HepG2 (cell line): ENCODE measurements around the gene BCL2A1. TPM values are rescaled to one million over a fixed set of nuclear protein-coding genes. Genes with fewer than 3 reads are reported as not detected.

ENCODE experiments used
- ATAC-seq: fragments of 200-7000 bp; cut with Tn5 transposase; 3 replicates; pipeline ENCODE4 v1.9.1; 2020; ENCODE audit warnings: mild to moderate bottlenecking, moderate library complexity
- BruUV-seq: library from RNA; stranded (reverse); fragments of 400-500 nt; replicated peaks from 2 replicates; lab custom pipeline; 2021; lab: Mats Ljungman, UMichigan
- CTCF ChIA-PET: fragments of 300-600 bp; formaldehyde crosslinking; extraction: SDS; loops from one replicate; lab custom pipeline; 2021; ENCODE audit warnings: low total read pairs, inconsistent platforms, low intra/inter-chr PET ratio; lab: Yijun Ruan, JAX
- POLR2A ChIA-PET: fragments of 350-600 bp; sonication (Branson Sonifier 250); formaldehyde crosslinking; loops from one replicate; lab custom pipeline; 2020; ENCODE audit warnings: antibody characterized with exemption, inconsistent platforms; lab: Yijun Ruan, JAX
- DNase-seq: peaks from one replicate; pipeline ENCODE4 v3.0.0-alpha.2; 2015; ENCODE audit warnings: low spot score
- FAIRE-seq: peaks from 3 replicates; lab custom pipeline; 2011; peaks lifted over from hg19 to GRCh38; lab: Jason Lieb, UNC
- H2AFZ ChIP-seq: one replicate; pipeline ENCODE4 v1.6.1; 2011; ENCODE audit warnings: low read length, inconsistent platforms
- H3K27ac ChIP-seq: fragments of 300-600 bp; 3 replicates; pipeline ENCODE4 v1.8.0; 2011; ENCODE audit warnings: mixed run types, mild to moderate bottlenecking, mixed read lengths, low read length, inconsistent platforms; ENCODE audit not compliant: insufficient read depth; ENCODE audit errors: extremely low read length
- H3K27me3 ChIP-seq, 2 experiments: fragments of 200-600 bp in 1 of 2; 2 replicates in 1 of 2; 3 replicates in 1 of 2; pipeline versions ENCODE4 v1.6.0 to v1.8.0; 2011; ENCODE audit warnings: low read length in 2 of 2, mild to moderate bottlenecking in 2 of 2, moderate library complexity in 2 of 2, inconsistent platforms in 1 of 2; ENCODE audit not compliant: insufficient read depth in 2 of 2, control insufficient read depth in 1 of 2
- H3K36me3 ChIP-seq, 2 experiments: fragments of 200-600 bp in 1 of 2; replicated peaks in 1 of 2; 2 replicates in 1 of 2; 3 replicates in 1 of 2; pipeline versions ENCODE4 v1.5.1 to v1.8.0; 2011; ENCODE audit warnings: low read length in 2 of 2, inconsistent platforms in 1 of 2; ENCODE audit not compliant: insufficient read depth in 2 of 2, control insufficient read depth in 1 of 2
- H3K4me1 ChIP-seq: 2 replicates; pipeline ENCODE4 v1.5.1; 2012; ENCODE audit warnings: low read length, inconsistent platforms; ENCODE audit not compliant: insufficient read depth
- H3K4me2 ChIP-seq: 2 replicates; pipeline ENCODE4 v1.6.0; 2011; ENCODE audit warnings: low read depth, low read length, inconsistent platforms
- H3K4me3 ChIP-seq, 3 experiments: fragments of 200-600 bp in 1 of 3; sonication (generic), shearing (Covaris generic) in 1 of 3; replicated peaks in 1 of 3; 2 replicates each; pipeline ENCODE4 v1.5.1; 2011 to 2016; ENCODE audit warnings: low read length in 3 of 3, inconsistent platforms in 2 of 3, low read depth in 2 of 3, mild to moderate bottlenecking in 2 of 3, control low read depth in 1 of 3, mixed read lengths in 1 of 3; ENCODE audit not compliant: insufficient read depth in 1 of 3
- H3K79me2 ChIP-seq: one replicate; pipeline ENCODE4 v1.6.1; 2011; ENCODE audit warnings: low read length, inconsistent platforms; ENCODE audit not compliant: insufficient read depth
- H3K9ac ChIP-seq: 2 replicates; pipeline ENCODE4 v1.6.0; 2011; ENCODE audit warnings: mild to moderate bottlenecking, low read depth, low read length, inconsistent platforms; ENCODE audit not compliant: insufficient read depth
- H3K9me3 ChIP-seq: 2 replicates; pipeline ENCODE4 v1.5.1; 2012; ENCODE audit warnings: mild to moderate bottlenecking, low read length
- H4K20me1 ChIP-seq: 2 replicates; pipeline ENCODE4 v1.6.0; 2011; ENCODE audit warnings: inconsistent platforms, mild to moderate bottlenecking, low read length, moderate library complexity; ENCODE audit not compliant: insufficient read depth
- GABPA ChIP-seq, 2 experiments: IDR thresholded peaks; 2 replicates each; pipeline ENCODE4 v1.6.1; 2011 to 2016; ENCODE audit warnings: low read depth in 2 of 2, low read length in 1 of 2, missing biosample characterization in 1 of 2, missing genetic modification characterization in 1 of 2
- PHF5A ChIP-seq: IDR thresholded peaks from one replicate; pipeline ENCODE4 v1.6.1; 2018; ENCODE audit warnings: low read depth, missing genetic modification reagents; ENCODE audit not compliant: unreplicated experiment
- RNF2 ChIP-seq: fragments of 450-650 bp; conservative IDR thresholded peaks from 2 replicates; pipeline ENCODE4 v1.6.1; 2016; ENCODE audit warnings: low read depth
- SNAPC2 ChIP-seq: sonication (generic); formaldehyde crosslinking; IDR thresholded peaks from 2 replicates; pipeline ENCODE4 v1.8.1; 2022; ENCODE audit warnings: mild to moderate bottlenecking, missing genetic modification reagents
- TBX3 ChIP-seq: fragments of 450-650 bp; IDR thresholded peaks from 2 replicates; pipeline ENCODE4 v1.6.1; 2017; ENCODE audit warnings: antibody characterized with exemption, mild to moderate bottlenecking, inconsistent platforms, borderline replicate concordance
- ZKSCAN5 ChIP-seq: sonication (generic); formaldehyde crosslinking; IDR thresholded peaks from 2 replicates; pipeline ENCODE4 v1.5.1; 2020; ENCODE audit warnings: mild to moderate bottlenecking, missing genetic modification reagents
- ZNF274 ChIP-seq: sonication (generic); formaldehyde crosslinking; IDR thresholded peaks from 2 replicates; pipeline ENCODE4 v1.5.1; 2020; ENCODE audit warnings: mild to moderate bottlenecking, missing genetic modification reagents
- ZNF337 ChIP-seq: sonication (generic); formaldehyde crosslinking; IDR thresholded peaks from 2 replicates; pipeline ENCODE4 v1.5.1; 2020; ENCODE audit warnings: missing genetic modification reagents, low read depth, mild to moderate bottlenecking, borderline replicate concordance
- WGBS: methylation state at CpG from one replicate; pipeline ENCODE4 v1.1.6; 2017; ENCODE audit warnings: low lambda C conversion rate; 5-methylcytosine and 5-hydroxymethylcytosine counted together
- in situ Hi-C: cut with HindIII; loops from 2 replicates; pipeline ENCODE4 v1.10.0; 2017; ENCODE audit warnings: low pct_unique_long_range_greater_than_20kb; ENCODE audit not compliant: extremely low pct_ligation_motif_present
- intact Hi-C: fragments of 100-400 bp; cut with micrococcal nuclease; formaldehyde crosslinking; loops from one replicate; pipeline ENCODE4 v1.10.0; 2022; ENCODE audit not compliant: unreplicated experiment
- polyA plus RNA-seq, 8 experiments: library from polyadenylated mRNA; depleted of rRNA in 3 of 8; stranded (reverse) in 7 of 8; unstranded in 1 of 8; fragments of >200 nt; fragmentation: Illumina TruSeq in 4 of 8; extraction: Trizol in 4 of 8; gene quantifications; 2 replicates each; pipeline versions ENCODE4 v1.2.1 to v1.2.3, GENCODE V29; 2011 to 2016; ENCODE audit warnings: low read depth in 4 of 8, missing spikeins in 1 of 8, mixed read lengths in 1 of 8; ENCODE audit not compliant: insufficient read depth in 1 of 8
- total RNA-seq, 5 experiments: library from RNA; depleted of rRNA; stranded (reverse); fragments of >200 nt; fragmentation: Illumina TruSeq; extraction: Trizol; gene quantifications; 2 replicates each; pipeline ENCODE4 v1.2.3, GENCODE V29; 2016; ENCODE audit warnings: low read depth in 1 of 5
- TF ChIP-seq, protein P1 (sequence below): sonication (generic); formaldehyde crosslinking; IDR thresholded peaks from 2 replicates; pipeline ENCODE4 v1.8.1; 2023; ENCODE audit warnings: mild to moderate bottlenecking, missing genetic modification reagents, borderline replicate concordance
- TF ChIP-seq, protein P2 (sequence below): sonication (generic); formaldehyde crosslinking; IDR thresholded peaks from 2 replicates; pipeline ENCODE4 v1.4.0; 2020; ENCODE audit warnings: missing genetic modification reagents, borderline replicate concordance
- TF ChIP-seq, protein P3 (sequence below): fragments of 450-650 bp; IDR thresholded peaks from 2 replicates; pipeline ENCODE4 v1.6.1; 2017; ENCODE audit warnings: mild to moderate bottlenecking
- TF ChIP-seq, protein P4 (sequence below): sonication (generic); formaldehyde crosslinking; IDR thresholded peaks from 2 replicates; pipeline ENCODE4 v1.5.0; 2020; ENCODE audit warnings: missing genetic modification reagents

The BCL2A1 gene
- total and polyA plus RNA-seq, 2 of the 13 experiments (the other 11 are each of a cell fraction or from before 2014, with no cell fraction given) = 0.08 to 0.31 TPM

DNA sequence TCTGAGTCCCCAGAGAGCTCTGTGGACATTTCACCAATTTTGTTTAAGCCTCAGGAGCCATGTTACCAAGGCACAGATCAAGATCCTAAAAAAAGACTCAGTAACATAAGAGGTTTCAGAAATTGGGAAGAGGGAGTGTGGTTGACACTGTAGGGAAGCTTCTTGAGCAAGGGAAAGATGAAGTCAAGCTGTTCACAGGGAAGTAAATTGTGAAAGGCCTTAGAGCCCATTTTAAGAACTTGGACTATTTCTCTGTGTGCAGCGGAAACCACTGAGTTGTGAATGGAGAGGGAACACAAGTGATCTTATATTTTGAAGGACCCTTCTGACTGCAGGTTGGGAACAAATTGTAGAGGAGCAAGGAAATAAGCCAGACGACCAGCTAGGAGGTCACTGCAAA, 18.7 kb downstream of the BCL2A1 start:
- 52% methylated on average over 2 of the region's 2 CpGs for WGBS

More for the DNA sequence above, 18.7 kb downstream of the BCL2A1 start:
- DNase-seq = no peak
- Histone ChIP-seq H3K27me3 (no peaks in the 10 kb centered on the region), H3K36me3 (no peaks in the 10 kb centered on the region), H2AFZ (no peak overlapping the region), H3K4me3 (no peak overlapping the region), H3K79me2 (no peaks in the 10 kb centered on the region), H3K27ac (no peak overlapping the region), H3K4me2 (no peak overlapping the region), H3K9ac (no peak overlapping the region), H3K9me3 (no peaks in the 10 kb centered on the region), H3K4me1 (peaks cover 43% of the 10 kb centered on the region), H4K20me1 (no peaks in the 10 kb centered on the region)
- BruUV-seq = no TSS peak
- FAIRE-seq = no peak
- ChIA-PET CTCF (no interaction called here), POLR2A (interaction anchor here (0.9 kb wide), 1 partner anchor 28 kb away, joined by 3 read pairs; no protein-coding TSS in a partner anchor)
- in situ Hi-C loops (no loop called here), intact Hi-C loops (no loop called here)
- no peak for ATAC-seq
- TF ChIP-seq TBX3 (no peak), RNF2 (no peak), ZNF274 (no peak), ZKSCAN5 (CRISPR knock-in tag) (no peak), SNAPC2 (CRISPR knock-in tag) (no peak), GABPA (IDR thresholded peaks at IDR 0.05; ENCODE audit: low read depth, low read length) (no peak), GABPA (CRISPR knock-in tag; IDR thresholded peaks at IDR 0.05; ENCODE audit: low read depth) (no peak), PHF5A (CRISPR knock-in tag) (no peak), ZNF337 (CRISPR knock-in tag) (no peak)
- TF ChIP-seq, protein P1, sequence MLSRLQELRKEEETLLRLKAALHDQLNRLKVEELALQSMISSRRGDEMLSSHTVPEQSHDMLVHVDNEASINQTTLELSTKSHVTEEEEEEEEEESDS (CRISPR knock-in tag) = no peak
- TF ChIP-seq, protein P2, sequence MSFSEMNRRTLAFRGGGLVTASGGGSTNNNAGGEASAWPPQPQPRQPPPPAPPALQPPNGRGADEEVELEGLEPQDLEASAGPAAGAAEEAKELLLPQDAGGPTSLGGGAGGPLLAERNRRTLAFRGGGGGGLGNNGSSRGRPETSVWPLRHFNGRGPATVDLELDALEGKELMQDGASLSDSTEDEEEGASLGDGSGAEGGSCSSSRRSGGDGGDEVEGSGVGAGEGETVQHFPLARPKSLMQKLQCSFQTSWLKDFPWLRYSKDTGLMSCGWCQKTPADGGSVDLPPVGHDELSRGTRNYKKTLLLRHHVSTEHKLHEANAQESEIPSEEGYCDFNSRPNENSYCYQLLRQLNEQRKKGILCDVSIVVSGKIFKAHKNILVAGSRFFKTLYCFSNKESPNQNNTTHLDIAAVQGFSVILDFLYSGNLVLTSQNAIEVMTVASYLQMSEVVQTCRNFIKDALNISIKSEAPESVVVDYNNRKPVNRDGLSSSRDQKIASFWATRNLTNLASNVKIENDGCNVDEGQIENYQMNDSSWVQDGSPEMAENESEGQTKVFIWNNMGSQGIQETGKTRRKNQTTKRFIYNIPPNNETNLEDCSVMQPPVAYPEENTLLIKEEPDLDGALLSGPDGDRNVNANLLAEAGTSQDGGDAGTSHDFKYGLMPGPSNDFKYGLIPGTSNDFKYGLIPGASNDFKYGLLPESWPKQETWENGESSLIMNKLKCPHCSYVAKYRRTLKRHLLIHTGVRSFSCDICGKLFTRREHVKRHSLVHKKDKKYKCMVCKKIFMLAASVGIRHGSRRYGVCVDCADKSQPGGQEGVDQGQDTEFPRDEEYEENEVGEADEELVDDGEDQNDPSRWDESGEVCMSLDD = no peak
- TF ChIP-seq, protein P3, sequence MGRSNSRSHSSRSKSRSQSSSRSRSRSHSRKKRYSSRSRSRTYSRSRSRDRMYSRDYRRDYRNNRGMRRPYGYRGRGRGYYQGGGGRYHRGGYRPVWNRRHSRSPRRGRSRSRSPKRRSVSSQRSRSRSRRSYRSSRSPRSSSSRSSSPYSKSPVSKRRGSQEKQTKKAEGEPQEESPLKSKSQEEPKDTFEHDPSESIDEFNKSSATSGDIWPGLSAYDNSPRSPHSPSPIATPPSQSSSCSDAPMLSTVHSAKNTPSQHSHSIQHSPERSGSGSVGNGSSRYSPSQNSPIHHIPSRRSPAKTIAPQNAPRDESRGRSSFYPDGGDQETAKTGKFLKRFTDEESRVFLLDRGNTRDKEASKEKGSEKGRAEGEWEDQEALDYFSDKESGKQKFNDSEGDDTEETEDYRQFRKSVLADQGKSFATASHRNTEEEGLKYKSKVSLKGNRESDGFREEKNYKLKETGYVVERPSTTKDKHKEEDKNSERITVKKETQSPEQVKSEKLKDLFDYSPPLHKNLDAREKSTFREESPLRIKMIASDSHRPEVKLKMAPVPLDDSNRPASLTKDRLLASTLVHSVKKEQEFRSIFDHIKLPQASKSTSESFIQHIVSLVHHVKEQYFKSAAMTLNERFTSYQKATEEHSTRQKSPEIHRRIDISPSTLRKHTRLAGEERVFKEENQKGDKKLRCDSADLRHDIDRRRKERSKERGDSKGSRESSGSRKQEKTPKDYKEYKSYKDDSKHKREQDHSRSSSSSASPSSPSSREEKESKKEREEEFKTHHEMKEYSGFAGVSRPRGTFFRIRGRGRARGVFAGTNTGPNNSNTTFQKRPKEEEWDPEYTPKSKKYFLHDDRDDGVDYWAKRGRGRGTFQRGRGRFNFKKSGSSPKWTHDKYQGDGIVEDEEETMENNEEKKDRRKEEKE = no peak
- TF ChIP-seq, protein P4, sequence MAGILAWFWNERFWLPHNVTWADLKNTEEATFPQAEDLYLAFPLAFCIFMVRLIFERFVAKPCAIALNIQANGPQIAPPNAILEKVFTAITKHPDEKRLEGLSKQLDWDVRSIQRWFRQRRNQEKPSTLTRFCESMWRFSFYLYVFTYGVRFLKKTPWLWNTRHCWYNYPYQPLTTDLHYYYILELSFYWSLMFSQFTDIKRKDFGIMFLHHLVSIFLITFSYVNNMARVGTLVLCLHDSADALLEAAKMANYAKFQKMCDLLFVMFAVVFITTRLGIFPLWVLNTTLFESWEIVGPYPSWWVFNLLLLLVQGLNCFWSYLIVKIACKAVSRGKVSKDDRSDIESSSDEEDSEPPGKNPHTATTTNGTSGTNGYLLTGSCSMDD (CRISPR knock-in tag) = no peak
